SU-DHL-6 (cell line): ENCODE data around the gene RPL10.

Source experiments
- CTCF ChIP-seq: fragments of 200-600 bp; sonication (generic); IDR thresholded peaks from one replicate; pipeline ENCODE4 v1.5.1; 2017; ENCODE audit warnings: antibody characterized with exemption, mild to moderate bottlenecking, low read length, moderate library complexity; ENCODE audit not compliant: insufficient read depth, poor library complexity, severe bottlenecking
- EZH2phosphoT487 ChIP-seq: fragments of 200-600 bp; sonication (generic), shearing (Covaris generic); conservative IDR thresholded peaks from 2 replicates; pipeline ENCODE4 v1.6.1; 2018; ENCODE audit warnings: mild to moderate bottlenecking, antibody characterized with exemption, low read length, moderate library complexity, mixed read lengths

- TF ChIP-seq CTCF (no peak), EZH2phosphoT487 (no peak)
These were observed 52.1 kb downstream of the RPL10 start for GRCh38 chrX:154450312-154450711.
